Measurements from ENCODE around the gene RRP9.
"Not testable (repeated sequence)": the region's sequence is repeated elsewhere in the genome, so short reads cannot be mapped to it uniquely, and the experiment has no call there.

DNA sequence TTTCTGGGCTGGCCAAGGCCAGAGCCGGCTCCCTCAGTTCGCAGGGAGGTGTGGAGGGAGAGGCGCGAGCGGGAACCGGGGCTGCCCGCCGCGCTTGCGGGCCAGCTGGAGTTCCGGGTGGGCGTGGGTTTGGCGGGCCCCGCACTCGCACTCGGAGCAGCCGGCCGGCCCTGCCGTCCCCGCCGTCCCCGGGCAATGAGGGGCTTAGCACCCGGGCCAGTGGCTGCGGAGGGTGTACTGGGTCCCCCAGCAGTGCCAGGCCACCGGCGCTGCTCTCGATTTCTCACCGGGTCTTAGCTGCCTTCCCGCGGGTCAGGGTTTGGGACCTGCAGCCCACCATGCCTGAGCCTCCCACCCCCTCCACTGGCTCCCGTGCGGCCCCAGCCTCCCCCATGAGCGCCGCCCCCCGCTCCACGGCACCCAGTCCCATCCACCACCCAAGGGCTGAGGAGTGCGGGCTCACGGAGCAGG, 48.8 kb upstream of the RRP9 start:
- TF ChIP-seq, protein P1, sequence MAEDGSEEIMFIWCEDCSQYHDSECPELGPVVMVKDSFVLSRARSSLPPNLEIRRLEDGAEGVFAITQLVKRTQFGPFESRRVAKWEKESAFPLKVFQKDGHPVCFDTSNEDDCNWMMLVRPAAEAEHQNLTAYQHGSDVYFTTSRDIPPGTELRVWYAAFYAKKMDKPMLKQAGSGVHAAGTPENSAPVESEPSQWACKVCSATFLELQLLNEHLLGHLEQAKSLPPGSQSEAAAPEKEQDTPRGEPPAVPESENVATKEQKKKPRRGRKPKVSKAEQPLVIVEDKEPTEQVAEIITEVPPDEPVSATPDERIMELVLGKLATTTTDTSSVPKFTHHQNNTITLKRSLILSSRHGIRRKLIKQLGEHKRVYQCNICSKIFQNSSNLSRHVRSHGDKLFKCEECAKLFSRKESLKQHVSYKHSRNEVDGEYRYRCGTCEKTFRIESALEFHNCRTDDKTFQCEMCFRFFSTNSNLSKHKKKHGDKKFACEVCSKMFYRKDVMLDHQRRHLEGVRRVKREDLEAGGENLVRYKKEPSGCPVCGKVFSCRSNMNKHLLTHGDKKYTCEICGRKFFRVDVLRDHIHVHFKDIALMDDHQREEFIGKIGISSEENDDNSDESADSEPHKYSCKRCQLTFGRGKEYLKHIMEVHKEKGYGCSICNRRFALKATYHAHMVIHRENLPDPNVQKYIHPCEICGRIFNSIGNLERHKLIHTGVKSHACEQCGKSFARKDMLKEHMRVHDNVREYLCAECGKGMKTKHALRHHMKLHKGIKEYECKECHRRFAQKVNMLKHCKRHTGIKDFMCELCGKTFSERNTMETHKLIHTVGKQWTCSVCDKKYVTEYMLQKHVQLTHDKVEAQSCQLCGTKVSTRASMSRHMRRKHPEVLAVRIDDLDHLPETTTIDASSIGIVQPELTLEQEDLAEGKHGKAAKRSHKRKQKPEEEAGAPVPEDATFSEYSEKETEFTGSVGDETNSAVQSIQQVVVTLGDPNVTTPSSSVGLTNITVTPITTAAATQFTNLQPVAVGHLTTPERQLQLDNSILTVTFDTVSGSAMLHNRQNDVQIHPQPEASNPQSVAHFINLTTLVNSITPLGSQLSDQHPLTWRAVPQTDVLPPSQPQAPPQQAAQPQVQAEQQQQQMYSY (CRISPR knock-in tag; IDR thresholded peaks at IDR 0.05), result not testable (repeated sequence)
- TF ChIP-seq, protein P2, sequence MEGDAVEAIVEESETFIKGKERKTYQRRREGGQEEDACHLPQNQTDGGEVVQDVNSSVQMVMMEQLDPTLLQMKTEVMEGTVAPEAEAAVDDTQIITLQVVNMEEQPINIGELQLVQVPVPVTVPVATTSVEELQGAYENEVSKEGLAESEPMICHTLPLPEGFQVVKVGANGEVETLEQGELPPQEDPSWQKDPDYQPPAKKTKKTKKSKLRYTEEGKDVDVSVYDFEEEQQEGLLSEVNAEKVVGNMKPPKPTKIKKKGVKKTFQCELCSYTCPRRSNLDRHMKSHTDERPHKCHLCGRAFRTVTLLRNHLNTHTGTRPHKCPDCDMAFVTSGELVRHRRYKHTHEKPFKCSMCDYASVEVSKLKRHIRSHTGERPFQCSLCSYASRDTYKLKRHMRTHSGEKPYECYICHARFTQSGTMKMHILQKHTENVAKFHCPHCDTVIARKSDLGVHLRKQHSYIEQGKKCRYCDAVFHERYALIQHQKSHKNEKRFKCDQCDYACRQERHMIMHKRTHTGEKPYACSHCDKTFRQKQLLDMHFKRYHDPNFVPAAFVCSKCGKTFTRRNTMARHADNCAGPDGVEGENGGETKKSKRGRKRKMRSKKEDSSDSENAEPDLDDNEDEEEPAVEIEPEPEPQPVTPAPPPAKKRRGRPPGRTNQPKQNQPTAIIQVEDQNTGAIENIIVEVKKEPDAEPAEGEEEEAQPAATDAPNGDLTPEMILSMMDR (IDR thresholded peaks at IDR 0.05), result not testable (repeated sequence)
- not testable (repeated sequence) for TF ChIP-seq TEAD4 (CRISPR knock-in tag; IDR thresholded peaks at IDR 0.05); NFYB (CRISPR knock-in tag; conservative IDR thresholded peaks at IDR 0.05; ENCODE audit: low read depth)

Data from WTC11 (cell line).